ENCODE measurements around the gene SFN.
"Not testable (repeated sequence)": the region's sequence is repeated elsewhere in the genome, so short reads cannot be mapped to it uniquely, and the experiment has no call there.

DNA sequence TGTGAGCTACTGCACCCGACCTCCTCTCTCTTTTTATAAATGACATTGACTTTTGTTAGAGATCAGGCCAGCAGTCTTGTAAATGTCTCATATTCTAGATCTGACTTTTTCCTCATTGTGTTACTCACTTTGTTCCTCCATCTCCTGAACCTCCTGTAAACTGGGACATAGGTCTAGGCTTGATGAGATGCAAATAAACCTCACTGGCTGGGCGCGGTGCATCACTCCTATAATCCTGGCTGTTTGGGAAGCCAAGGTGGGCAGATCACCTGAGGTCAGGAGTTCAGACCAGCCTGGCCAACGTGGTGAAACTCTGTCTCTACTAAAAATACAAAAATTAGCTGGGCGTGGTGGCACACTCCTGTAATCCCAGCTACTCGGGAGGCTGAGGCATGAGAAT lies 15.1 kb upstream of the SFN start:
- TF ChIP-seq, protein P1, sequence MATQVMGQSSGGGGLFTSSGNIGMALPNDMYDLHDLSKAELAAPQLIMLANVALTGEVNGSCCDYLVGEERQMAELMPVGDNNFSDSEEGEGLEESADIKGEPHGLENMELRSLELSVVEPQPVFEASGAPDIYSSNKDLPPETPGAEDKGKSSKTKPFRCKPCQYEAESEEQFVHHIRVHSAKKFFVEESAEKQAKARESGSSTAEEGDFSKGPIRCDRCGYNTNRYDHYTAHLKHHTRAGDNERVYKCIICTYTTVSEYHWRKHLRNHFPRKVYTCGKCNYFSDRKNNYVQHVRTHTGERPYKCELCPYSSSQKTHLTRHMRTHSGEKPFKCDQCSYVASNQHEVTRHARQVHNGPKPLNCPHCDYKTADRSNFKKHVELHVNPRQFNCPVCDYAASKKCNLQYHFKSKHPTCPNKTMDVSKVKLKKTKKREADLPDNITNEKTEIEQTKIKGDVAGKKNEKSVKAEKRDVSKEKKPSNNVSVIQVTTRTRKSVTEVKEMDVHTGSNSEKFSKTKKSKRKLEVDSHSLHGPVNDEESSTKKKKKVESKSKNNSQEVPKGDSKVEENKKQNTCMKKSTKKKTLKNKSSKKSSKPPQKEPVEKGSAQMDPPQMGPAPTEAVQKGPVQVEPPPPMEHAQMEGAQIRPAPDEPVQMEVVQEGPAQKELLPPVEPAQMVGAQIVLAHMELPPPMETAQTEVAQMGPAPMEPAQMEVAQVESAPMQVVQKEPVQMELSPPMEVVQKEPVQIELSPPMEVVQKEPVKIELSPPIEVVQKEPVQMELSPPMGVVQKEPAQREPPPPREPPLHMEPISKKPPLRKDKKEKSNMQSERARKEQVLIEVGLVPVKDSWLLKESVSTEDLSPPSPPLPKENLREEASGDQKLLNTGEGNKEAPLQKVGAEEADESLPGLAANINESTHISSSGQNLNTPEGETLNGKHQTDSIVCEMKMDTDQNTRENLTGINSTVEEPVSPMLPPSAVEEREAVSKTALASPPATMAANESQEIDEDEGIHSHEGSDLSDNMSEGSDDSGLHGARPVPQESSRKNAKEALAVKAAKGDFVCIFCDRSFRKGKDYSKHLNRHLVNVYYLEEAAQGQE (IDR thresholded peaks at IDR 0.05; ENCODE audit: insufficient replicate concordance, low read depth): not testable (repeated sequence)
- TF ChIP-seq, protein P2, sequence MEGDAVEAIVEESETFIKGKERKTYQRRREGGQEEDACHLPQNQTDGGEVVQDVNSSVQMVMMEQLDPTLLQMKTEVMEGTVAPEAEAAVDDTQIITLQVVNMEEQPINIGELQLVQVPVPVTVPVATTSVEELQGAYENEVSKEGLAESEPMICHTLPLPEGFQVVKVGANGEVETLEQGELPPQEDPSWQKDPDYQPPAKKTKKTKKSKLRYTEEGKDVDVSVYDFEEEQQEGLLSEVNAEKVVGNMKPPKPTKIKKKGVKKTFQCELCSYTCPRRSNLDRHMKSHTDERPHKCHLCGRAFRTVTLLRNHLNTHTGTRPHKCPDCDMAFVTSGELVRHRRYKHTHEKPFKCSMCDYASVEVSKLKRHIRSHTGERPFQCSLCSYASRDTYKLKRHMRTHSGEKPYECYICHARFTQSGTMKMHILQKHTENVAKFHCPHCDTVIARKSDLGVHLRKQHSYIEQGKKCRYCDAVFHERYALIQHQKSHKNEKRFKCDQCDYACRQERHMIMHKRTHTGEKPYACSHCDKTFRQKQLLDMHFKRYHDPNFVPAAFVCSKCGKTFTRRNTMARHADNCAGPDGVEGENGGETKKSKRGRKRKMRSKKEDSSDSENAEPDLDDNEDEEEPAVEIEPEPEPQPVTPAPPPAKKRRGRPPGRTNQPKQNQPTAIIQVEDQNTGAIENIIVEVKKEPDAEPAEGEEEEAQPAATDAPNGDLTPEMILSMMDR (IDR thresholded peaks at IDR 0.05; ENCODE audit: insufficient read depth, low read length): not testable (repeated sequence)

Data from HL-60 (cell line).